HepG2 (cell line): Measurements from ENCODE around the gene RRAS. TPM values are rescaled to one million over a fixed set of nuclear protein-coding genes. Genes with fewer than 3 reads are reported as not detected.

ENCODE experiments used
- CSRNP1 ChIP-seq: sonication (generic); formaldehyde crosslinking; IDR thresholded peaks from 2 replicates; pipeline ENCODE4 v1.8.1; 2023; ENCODE audit warnings: mild to moderate bottlenecking, missing genetic modification reagents
- ERF ChIP-seq: IDR thresholded peaks from 2 replicates; pipeline ENCODE4 v1.6.1; 2018; ENCODE audit warnings: missing biosample characterization, missing genetic modification reagents
- GATAD1 ChIP-seq: IDR thresholded peaks from 2 replicates; pipeline ENCODE4 v1.6.1; 2016; ENCODE audit warnings: missing genetic modification reagents, missing compliant biosample characterization
- HDAC2 ChIP-seq: sonication (generic); formaldehyde crosslinking; IDR thresholded peaks from 2 replicates; pipeline ENCODE4 v1.4.0; 2020; ENCODE audit warnings: missing genetic modification reagents
- MAF1 ChIP-seq: sonication (generic); formaldehyde crosslinking; IDR thresholded peaks from 2 replicates; pipeline ENCODE4 v1.5.0; 2020; ENCODE audit warnings: missing genetic modification reagents, borderline replicate concordance
- NR2C2 ChIP-seq: sonication (generic); formaldehyde crosslinking; IDR thresholded peaks from 2 replicates; pipeline ENCODE4 v1.4.0; 2020; ENCODE audit warnings: missing genetic modification reagents, mild to moderate bottlenecking, moderate library complexity, borderline replicate concordance
- NR2F6 ChIP-seq, 2 experiments: IDR thresholded peaks; 2 replicates each; pipeline ENCODE4 v1.6.1; 2016; ENCODE audit warnings: antibody characterized with exemption in 1 of 2, mild to moderate bottlenecking in 1 of 2
- RFXANK ChIP-seq: IDR thresholded peaks from 2 replicates; pipeline ENCODE4 v1.6.1; 2016
- SKI ChIP-seq: fragments of 450-650 bp; IDR thresholded peaks from one replicate; pipeline ENCODE4 v1.6.1; 2018; ENCODE audit warnings: mild to moderate bottlenecking; ENCODE audit not compliant: partially characterized antibody
- SMAD9 ChIP-seq: sonication (generic); formaldehyde crosslinking; IDR thresholded peaks from 2 replicates; pipeline ENCODE4 v1.5.1; 2020; ENCODE audit warnings: mild to moderate bottlenecking, missing genetic modification reagents
- TBX2 ChIP-seq: sonication (generic); formaldehyde crosslinking; IDR thresholded peaks from 2 replicates; pipeline ENCODE4 v1.5.0; 2020; ENCODE audit warnings: missing genetic modification reagents, mild to moderate bottlenecking, borderline replicate concordance
- ZFX ChIP-seq: sonication (generic); formaldehyde crosslinking; IDR thresholded peaks from 2 replicates; pipeline ENCODE4 v1.4.0; 2020; ENCODE audit warnings: mild to moderate bottlenecking, low read depth, missing genetic modification reagents, moderate library complexity
- ZNF292 ChIP-seq: sonication (generic); formaldehyde crosslinking; IDR thresholded peaks from 2 replicates; pipeline ENCODE4 v1.8.1; 2022; ENCODE audit warnings: mild to moderate bottlenecking, low read depth, missing genetic modification reagents, borderline replicate concordance
- ZNF354B ChIP-seq: sonication (generic); formaldehyde crosslinking; IDR thresholded peaks from 2 replicates; pipeline ENCODE4 v1.8.0; 2022; ENCODE audit warnings: mild to moderate bottlenecking, missing genetic modification reagents
- ZNF550 ChIP-seq: sonication (generic); formaldehyde crosslinking; IDR thresholded peaks from 2 replicates; pipeline ENCODE4 v1.4.0; 2020; ENCODE audit warnings: mild to moderate bottlenecking, missing genetic modification reagents, borderline replicate concordance
- ZNF709 ChIP-seq: sonication (generic); formaldehyde crosslinking; IDR thresholded peaks from 2 replicates; pipeline ENCODE4 v1.5.0; 2020; ENCODE audit warnings: mild to moderate bottlenecking, missing genetic modification reagents
- ZNF75D ChIP-seq: sonication (generic); formaldehyde crosslinking; IDR thresholded peaks from 2 replicates; pipeline ENCODE4 v1.8.1; 2023; ENCODE audit warnings: missing genetic modification reagents, mild to moderate bottlenecking, borderline replicate concordance
- ZNF776 ChIP-seq: sonication (generic); formaldehyde crosslinking; IDR thresholded peaks from 2 replicates; pipeline ENCODE4 v1.4.0; 2020; ENCODE audit warnings: mild to moderate bottlenecking, missing genetic modification reagents
- ZNF891 ChIP-seq: sonication (generic); formaldehyde crosslinking; IDR thresholded peaks from 2 replicates; pipeline ENCODE4 v1.5.0; 2020; ENCODE audit warnings: mild to moderate bottlenecking, missing genetic modification reagents
- polyA plus RNA-seq, 8 experiments: library from polyadenylated mRNA; depleted of rRNA in 3 of 8; stranded (reverse) in 7 of 8; unstranded in 1 of 8; fragments of >200 nt; fragmentation: Illumina TruSeq in 4 of 8; extraction: Trizol in 4 of 8; gene quantifications; 2 replicates each; pipeline versions ENCODE4 v1.2.1 to v1.2.3, GENCODE V29; 2011 to 2016; ENCODE audit warnings: low read depth in 4 of 8, missing spikeins in 1 of 8, mixed read lengths in 1 of 8; ENCODE audit not compliant: insufficient read depth in 1 of 8
- total RNA-seq, 5 experiments: library from RNA; depleted of rRNA; stranded (reverse); fragments of >200 nt; fragmentation: Illumina TruSeq; extraction: Trizol; gene quantifications; 2 replicates each; pipeline ENCODE4 v1.2.3, GENCODE V29; 2016; ENCODE audit warnings: low read depth in 1 of 5
- TF ChIP-seq, protein P1 (sequence below): sonication (generic); formaldehyde crosslinking; IDR thresholded peaks from 2 replicates; pipeline ENCODE4 v1.4.0; 2020; ENCODE audit warnings: missing genetic modification reagents, borderline replicate concordance
- TF ChIP-seq, protein P2 (sequence below): sonication (generic); formaldehyde crosslinking; IDR thresholded peaks from 2 replicates; pipeline ENCODE4 v1.4.0; 2020; ENCODE audit warnings: missing genetic modification reagents; ENCODE audit errors: not compliant biosample characterization

The RRAS gene
- total and polyA plus RNA-seq, 2 of the 13 experiments (the other 11 are each of a cell fraction or from before 2014, with no cell fraction given): 1.5 to 12.0 TPM

DNA sequence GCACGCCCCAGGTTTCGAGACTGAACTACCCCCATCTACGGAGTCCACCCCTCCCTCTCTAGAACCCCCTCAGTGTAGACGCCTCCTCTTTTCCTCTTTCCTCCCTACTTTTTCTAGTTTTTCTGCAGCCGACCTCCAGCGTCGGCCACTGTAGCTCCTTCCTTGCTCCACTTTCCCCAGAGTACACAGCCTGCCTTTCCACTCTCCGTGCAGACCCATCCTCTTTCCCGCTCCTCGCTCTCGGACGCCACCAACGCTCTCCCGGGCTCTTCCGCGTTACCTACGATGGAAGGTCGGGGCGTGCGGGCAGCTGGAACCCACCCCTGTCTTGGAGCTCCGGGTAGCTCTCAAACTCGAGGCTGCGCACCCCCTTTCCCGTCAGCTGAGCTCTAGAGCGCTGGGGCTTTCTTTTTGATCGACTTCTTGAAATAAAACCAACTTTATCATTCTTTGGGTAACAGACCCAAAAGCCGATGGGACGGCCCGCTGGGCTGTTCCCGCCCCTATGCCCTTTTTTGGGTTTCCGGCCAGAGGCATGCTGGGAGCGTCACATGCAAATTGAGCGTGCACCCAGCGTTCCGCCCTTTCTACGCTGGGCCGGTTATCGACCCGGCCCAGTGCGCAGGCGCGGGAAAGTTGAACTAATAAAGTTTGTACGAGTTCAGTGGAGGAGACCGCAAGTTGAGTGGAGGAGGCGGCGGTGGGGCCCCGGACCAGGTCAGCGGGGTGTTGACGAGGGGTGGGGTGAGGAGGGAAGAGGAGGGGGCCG lies 25.6 kb upstream of the RRAS start, which contains the start of the genes BCL2L12 and IRF3 (continued):
- TF ChIP-seq MAF1 (CRISPR knock-in tag) (no peak), SMAD9 (CRISPR knock-in tag) (no peak), NR2F6 (IDR thresholded peaks at IDR 0.05) (no peak), NR2F6 (CRISPR knock-in tag; IDR thresholded peaks at IDR 0.05) (no peak), NR2C2 (CRISPR knock-in tag) (peak; percentile 71), ZNF776 (CRISPR knock-in tag) (no peak), ZNF550 (CRISPR knock-in tag) (no peak), ZNF292 (CRISPR knock-in tag) (no peak), ZNF75D (no peak), HDAC2 (CRISPR knock-in tag) (no peak), SKI (no peak), ZNF891 (CRISPR knock-in tag) (no peak), ZFX (CRISPR knock-in tag) (peak; percentile 68), RFXANK (CRISPR knock-in tag) (no peak), ZNF354B (CRISPR knock-in tag) (no peak), ZNF709 (no peak), GATAD1 (CRISPR knock-in tag) (peak; percentile 87), ERF (CRISPR knock-in tag) (peak; percentile 34; the same call in 1 of the 2 replicates), CSRNP1 (CRISPR knock-in tag) (no peak), TBX2 (CRISPR knock-in tag) (no peak)
- TF ChIP-seq, protein P1, sequence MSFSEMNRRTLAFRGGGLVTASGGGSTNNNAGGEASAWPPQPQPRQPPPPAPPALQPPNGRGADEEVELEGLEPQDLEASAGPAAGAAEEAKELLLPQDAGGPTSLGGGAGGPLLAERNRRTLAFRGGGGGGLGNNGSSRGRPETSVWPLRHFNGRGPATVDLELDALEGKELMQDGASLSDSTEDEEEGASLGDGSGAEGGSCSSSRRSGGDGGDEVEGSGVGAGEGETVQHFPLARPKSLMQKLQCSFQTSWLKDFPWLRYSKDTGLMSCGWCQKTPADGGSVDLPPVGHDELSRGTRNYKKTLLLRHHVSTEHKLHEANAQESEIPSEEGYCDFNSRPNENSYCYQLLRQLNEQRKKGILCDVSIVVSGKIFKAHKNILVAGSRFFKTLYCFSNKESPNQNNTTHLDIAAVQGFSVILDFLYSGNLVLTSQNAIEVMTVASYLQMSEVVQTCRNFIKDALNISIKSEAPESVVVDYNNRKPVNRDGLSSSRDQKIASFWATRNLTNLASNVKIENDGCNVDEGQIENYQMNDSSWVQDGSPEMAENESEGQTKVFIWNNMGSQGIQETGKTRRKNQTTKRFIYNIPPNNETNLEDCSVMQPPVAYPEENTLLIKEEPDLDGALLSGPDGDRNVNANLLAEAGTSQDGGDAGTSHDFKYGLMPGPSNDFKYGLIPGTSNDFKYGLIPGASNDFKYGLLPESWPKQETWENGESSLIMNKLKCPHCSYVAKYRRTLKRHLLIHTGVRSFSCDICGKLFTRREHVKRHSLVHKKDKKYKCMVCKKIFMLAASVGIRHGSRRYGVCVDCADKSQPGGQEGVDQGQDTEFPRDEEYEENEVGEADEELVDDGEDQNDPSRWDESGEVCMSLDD (CRISPR knock-in tag): 0 out of 2 replicates have a peak, but pooled peaks have one; percentile 31
- TF ChIP-seq, protein P2, sequence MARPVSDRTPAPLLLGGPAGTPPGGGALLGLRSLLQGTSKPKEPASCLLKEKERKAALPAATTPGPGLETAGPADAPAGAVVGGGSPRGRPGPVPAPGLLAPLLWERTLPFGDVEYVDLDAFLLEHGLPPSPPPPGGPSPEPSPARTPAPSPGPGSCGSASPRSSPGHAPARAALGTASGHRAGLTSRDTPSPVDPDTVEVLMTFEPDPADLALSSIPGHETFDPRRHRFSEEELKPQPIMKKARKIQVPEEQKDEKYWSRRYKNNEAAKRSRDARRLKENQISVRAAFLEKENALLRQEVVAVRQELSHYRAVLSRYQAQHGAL (CRISPR knock-in tag): no peak
